Gastrocnemius medialis (tissue), 4 donors: ENCODE measurements around the gene PTPRN2.

Experiments
- CTCF ChIP-seq, 5 experiments: fragments of 450-650 bp in 3 of 5; fragments of 200-600 bp in 2 of 5; sonication (generic) in 2 of 5; IDR thresholded peaks in 4 of 5; conservative IDR thresholded peaks in 1 of 5; 1 replicate in 4 of 5; 2 replicates in 1 of 5; pipeline ENCODE4 v1.5.1; 2016 to 2019; ENCODE audit warnings: antibody characterized with exemption in 5 of 5, mild to moderate bottlenecking in 3 of 5, moderate library complexity in 3 of 5
- POLR2A ChIP-seq, 2 donors: fragments of 450-650 bp; IDR thresholded peaks; one replicate each; pipeline ENCODE4 v1.6.1; 2017; ENCODE audit warnings: antibody characterized with exemption in 2 of 2, mild to moderate bottlenecking in 2 of 2, moderate library complexity in 2 of 2

GRCh38 chr7:158256091-158256816 is 331.4 kb downstream of the PTPRN2 start:
- TF ChIP-seq CTCF (IDR thresholded peaks at IDR 0.05 in 4 of 5, conservative IDR thresholded peaks at IDR 0.05 in 1 of 5) (no peak), POLR2A (IDR thresholded peaks at IDR 0.05) (no peak)
